Endothelial cell of umbilical vein (primary cell): ENCODE measurements around the gene FLT1. TPM values are rescaled to one million over a fixed set of nuclear protein-coding genes. Genes with fewer than 3 reads are reported as not detected.

Experiments
- BruUV-seq: library from RNA; stranded (reverse); fragments of 400-500 nt; replicated peaks from 2 replicates; lab custom pipeline; 2021; lab: Mats Ljungman, UMichigan
- CTCF ChIA-PET: fragments of 300-600, 350-600 bp; sonication (Branson Sonifier 250); formaldehyde crosslinking; loops from one replicate; lab custom pipeline; 2021; ENCODE audit warnings: antibody characterized with exemption, inconsistent platforms; lab: Charles Lee
- POLR2A ChIA-PET: fragments of 300-600, 350-600 bp; sonication (Branson Sonifier 250); formaldehyde crosslinking; loops from one replicate; lab custom pipeline; 2021; ENCODE audit warnings: antibody characterized with exemption, inconsistent platforms; lab: Charles Lee
- DNase-seq: peaks from one replicate; pipeline ENCODE4 v3.0.0-alpha.2; 2011; ENCODE audit warnings: low read depth, low spot score
- FAIRE-seq: peaks from 2 replicates; lab custom pipeline; 2011; peaks lifted over from hg19 to GRCh38; lab: Jason Lieb, UNC
- H2AFZ ChIP-seq: 2 replicates; pipeline ENCODE4 v1.6.0; 2012; ENCODE audit warnings: low read depth, low read length, control low read depth, inconsistent platforms
- H3K27ac ChIP-seq: 2 replicates; pipeline ENCODE4 v1.5.1; 2011; ENCODE audit warnings: low read depth, mild to moderate bottlenecking, control low read depth, low read length, moderate library complexity; ENCODE audit not compliant: insufficient read depth
- H3K27me3 ChIP-seq, 2 experiments: 2 replicates each; pipeline versions ENCODE4 v1.6.0 to v1.6.1; 2011; ENCODE audit warnings: low read length in 2 of 2, mixed read lengths in 1 of 2; ENCODE audit not compliant: control insufficient read depth in 2 of 2, insufficient read depth in 2 of 2
- H3K36me3 ChIP-seq, 2 experiments: 2 replicates in 1 of 2; 3 replicates in 1 of 2; pipeline ENCODE4 v1.5.1; 2011; ENCODE audit warnings: low read length in 2 of 2, mild to moderate bottlenecking in 1 of 2, moderate library complexity in 1 of 2; ENCODE audit not compliant: control insufficient read depth in 2 of 2, insufficient read depth in 2 of 2; ENCODE audit errors: extremely low read depth in 1 of 2
- H3K4me1 ChIP-seq: 3 replicates; pipeline ENCODE4 v1.5.1; 2011; ENCODE audit warnings: mild to moderate bottlenecking, low read length; ENCODE audit not compliant: control insufficient read depth, insufficient read depth; ENCODE audit errors: extremely low read depth
- H3K4me2 ChIP-seq: 2 replicates; pipeline ENCODE4 v1.6.1; 2011; ENCODE audit warnings: low read length, control low read depth, mixed read lengths; ENCODE audit not compliant: insufficient read depth
- H3K4me3 ChIP-seq, 3 experiments: fragments of 200-600 bp in 1 of 3; sonication (generic), shearing (Covaris generic) in 1 of 3; replicated peaks in 1 of 3; 2 replicates each; pipeline ENCODE4 v1.5.1; 2011 to 2016; ENCODE audit warnings: control low read depth in 3 of 3, low read length in 3 of 3, mild to moderate bottlenecking in 2 of 3, inconsistent platforms in 1 of 3, low read depth in 1 of 3, moderate library complexity in 1 of 3; ENCODE audit not compliant: insufficient read depth in 1 of 3
- H3K79me2 ChIP-seq: 2 replicates; pipeline ENCODE4 v1.6.0; 2012; ENCODE audit warnings: low read length, inconsistent platforms; ENCODE audit not compliant: control insufficient read depth, insufficient read depth
- H3K9ac ChIP-seq: replicated peaks from 2 replicates; pipeline ENCODE3; 2011; ENCODE audit warnings: low read length, control low read depth; ENCODE audit not compliant: insufficient read depth; ENCODE audit errors: extremely low read depth
- H3K9me1 ChIP-seq: replicated peaks from 3 replicates; pipeline ENCODE4 v1.6.0; 2011; ENCODE audit warnings: mild to moderate bottlenecking, low read length; ENCODE audit not compliant: control insufficient read depth, insufficient read depth; ENCODE audit errors: extremely low read depth
- H3K9me3 ChIP-seq: replicated peaks from 2 replicates; pipeline ENCODE4 v1.5.1; 2012; ENCODE audit warnings: low read length, inconsistent platforms; ENCODE audit not compliant: control insufficient read depth, insufficient read depth
- H4K20me1 ChIP-seq: replicated peaks from 2 replicates; pipeline ENCODE3; 2011; ENCODE audit warnings: mild to moderate bottlenecking, low read length; ENCODE audit not compliant: control insufficient read depth, insufficient read depth; ENCODE audit errors: extremely low read depth
- EZH2 ChIP-seq: IDR thresholded peaks from 2 replicates; pipeline ENCODE4 v1.6.1; 2012; ENCODE audit warnings: borderline replicate concordance, low read depth, mild to moderate bottlenecking, moderate library complexity, low read length, inconsistent platforms; ENCODE audit not compliant: severe bottlenecking
- FOS ChIP-seq: IDR thresholded peaks from 2 replicates; pipeline ENCODE4 v1.6.1; 2011; ENCODE audit warnings: mild to moderate bottlenecking, low read length, moderate library complexity, borderline replicate concordance; ENCODE audit not compliant: insufficient read depth
- GATA2 ChIP-seq: IDR thresholded peaks from 2 replicates; pipeline ENCODE4 v1.7.0; 2011; ENCODE audit warnings: low read depth, mild to moderate bottlenecking, moderate library complexity, mixed read lengths, low read length; ENCODE audit not compliant: insufficient read length, insufficient read depth
- JUN ChIP-seq: IDR thresholded peaks from 2 replicates; pipeline ENCODE4 v1.6.1; 2011; ENCODE audit warnings: borderline replicate concordance, low read depth; ENCODE audit not compliant: insufficient read length, insufficient read depth
- MYC ChIP-seq: IDR thresholded peaks from one replicate; pipeline ENCODE4 v1.6.1; 2011; ENCODE audit warnings: mild to moderate bottlenecking, low read depth, low read length
- POLR2A ChIP-seq: IDR thresholded peaks from 2 replicates; pipeline ENCODE4 v1.6.1; 2012; ENCODE audit warnings: low read depth, mild to moderate bottlenecking, control low read depth, low read length
- POLR2AphosphoS5 ChIP-seq: IDR thresholded peaks from 2 replicates; pipeline ENCODE4 v1.6.1; 2012; ENCODE audit warnings: low read depth, mild to moderate bottlenecking, control low read depth, low read length, moderate library complexity; ENCODE audit not compliant: insufficient read depth
- dilution Hi-C: fragments of 300-500 bp; cut with MboI; formaldehyde crosslinking; loops from one replicate; pipeline ENCODE4 v1.15.0; 2019; ENCODE audit warnings: low sequenced_read_pairs; ENCODE audit not compliant: extremely low pct_ligation_motif_present
- intact Hi-C: fragments of 100-400 bp; cut with micrococcal nuclease; formaldehyde crosslinking; loops from one replicate; pipeline ENCODE4 v1.10.0; 2022
- polyA plus RNA-seq, 4 experiments: library from polyadenylated mRNA; depleted of rRNA in 3 of 4; stranded (reverse) in 3 of 4; unstranded in 1 of 4; fragments of >200 nt; gene quantifications; 2 replicates each; pipeline versions ENCODE4 v1.2.1 to v1.2.3, GENCODE V29; 2011 to 2012; ENCODE audit warnings: missing spikeins in 1 of 4
- total RNA-seq: library from RNA; stranded (reverse); gene quantifications from 2 replicates; pipeline ENCODE4 v1.2.3, GENCODE V29; 2021
- TF ChIP-seq, protein P1 (sequence below), 2 donors: IDR thresholded peaks; 1 replicate in 1 of 2; 2 replicates in 1 of 2; pipeline ENCODE4 v1.5.1; 2011; ENCODE audit warnings: low read length in 2 of 2, mild to moderate bottlenecking in 2 of 2, moderate library complexity in 2 of 2, control low read depth in 1 of 2, inconsistent platforms in 1 of 2, low read depth in 1 of 2; ENCODE audit not compliant: insufficient read depth in 1 of 2; ENCODE audit errors: extremely low read depth in 1 of 2
- TF ChIP-seq, protein P2 (sequence below): IDR thresholded peaks from 2 replicates; pipeline ENCODE4 v1.6.1; 2011; ENCODE audit not compliant: insufficient read depth, insufficient read length

FLT1 gene
- total and polyA plus RNA-seq, 2 donors (not counting 3 experiments of a cell fraction or from before 2014, with no cell fraction given) = 16.0 to 104 TPM

DNA sequence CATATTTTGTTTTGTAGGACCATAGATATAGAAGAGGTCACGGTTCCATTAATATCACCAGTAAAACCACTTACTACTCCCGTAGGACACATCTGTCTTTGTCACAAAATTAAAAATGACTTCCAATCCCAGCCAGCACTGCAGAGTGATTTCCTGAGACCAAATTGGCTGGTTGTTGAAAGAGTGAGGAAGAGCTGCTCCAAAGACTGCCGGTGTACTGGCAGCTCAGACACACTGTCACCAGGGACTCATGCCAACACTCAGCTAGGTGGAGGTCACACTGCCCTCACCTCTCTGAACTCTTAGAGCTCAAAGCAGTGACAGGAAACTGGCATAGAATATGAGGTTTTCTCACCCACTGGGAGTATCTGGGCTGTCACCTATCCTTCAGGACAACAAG lies 52.1 kb downstream of the FLT1 start:
- dilution Hi-C loops = no loop called here
- Histone ChIP-seq H3K36me3 (peaks cover 0 to 13% of the 10 kb centered on the region in 2 experiments), H4K20me1 (no peaks in the 10 kb centered on the region), H3K9ac (no peak overlapping the region), H3K9me3 (no peaks in the 10 kb centered on the region), H3K27me3 (no peaks in the 10 kb centered on the region), H3K4me1 (peaks cover 23% of the 10 kb centered on the region), H3K27ac (no peak overlapping the region), H3K4me2 (no peak overlapping the region), H3K9me1 (no peaks in the 10 kb centered on the region), H2AFZ (no peak overlapping the region), H3K79me2 (peaks cover 34% of the 10 kb centered on the region), H3K4me3 (no peak overlapping the region)
- ChIA-PET CTCF (no interaction called here), POLR2A (interaction anchor here (1.0 kb wide), 1 partner anchor 29 kb away, joined by 5 read pairs; no protein-coding TSS in a partner anchor)
- BruUV-seq = no TSS peak
- TF ChIP-seq GATA2 (no peak), POLR2A (no peak), MYC (no peak), POLR2AphosphoS5 (no peak), JUN (no peak), EZH2 (no peak), FOS (no peak)
- TF ChIP-seq, protein P1, sequence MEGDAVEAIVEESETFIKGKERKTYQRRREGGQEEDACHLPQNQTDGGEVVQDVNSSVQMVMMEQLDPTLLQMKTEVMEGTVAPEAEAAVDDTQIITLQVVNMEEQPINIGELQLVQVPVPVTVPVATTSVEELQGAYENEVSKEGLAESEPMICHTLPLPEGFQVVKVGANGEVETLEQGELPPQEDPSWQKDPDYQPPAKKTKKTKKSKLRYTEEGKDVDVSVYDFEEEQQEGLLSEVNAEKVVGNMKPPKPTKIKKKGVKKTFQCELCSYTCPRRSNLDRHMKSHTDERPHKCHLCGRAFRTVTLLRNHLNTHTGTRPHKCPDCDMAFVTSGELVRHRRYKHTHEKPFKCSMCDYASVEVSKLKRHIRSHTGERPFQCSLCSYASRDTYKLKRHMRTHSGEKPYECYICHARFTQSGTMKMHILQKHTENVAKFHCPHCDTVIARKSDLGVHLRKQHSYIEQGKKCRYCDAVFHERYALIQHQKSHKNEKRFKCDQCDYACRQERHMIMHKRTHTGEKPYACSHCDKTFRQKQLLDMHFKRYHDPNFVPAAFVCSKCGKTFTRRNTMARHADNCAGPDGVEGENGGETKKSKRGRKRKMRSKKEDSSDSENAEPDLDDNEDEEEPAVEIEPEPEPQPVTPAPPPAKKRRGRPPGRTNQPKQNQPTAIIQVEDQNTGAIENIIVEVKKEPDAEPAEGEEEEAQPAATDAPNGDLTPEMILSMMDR (IDR thresholded peaks at IDR 0.05; ENCODE audit: extremely low read depth in 1 of 2, insufficient read depth in 1 of 2, low read depth in 1 of 2, low read length in 2 of 2) = no peak
- TF ChIP-seq, protein P2, sequence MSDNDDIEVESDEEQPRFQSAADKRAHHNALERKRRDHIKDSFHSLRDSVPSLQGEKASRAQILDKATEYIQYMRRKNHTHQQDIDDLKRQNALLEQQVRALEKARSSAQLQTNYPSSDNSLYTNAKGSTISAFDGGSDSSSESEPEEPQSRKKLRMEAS = no peak
- intact Hi-C loops = no loop called here
- DNase-seq = no peak
- FAIRE-seq = peak; percentile 26
